K562 (cell line): ENCODE measurements around the gene KLK3. TPM values are rescaled to one million over a fixed set of nuclear protein-coding genes. Genes with fewer than 3 reads are reported as not detected.

Experiments used
- ATAC-seq: fragments of 200-7000 bp; cut with Tn5 transposase; 3 replicates; pipeline ENCODE4 v1.9.1; 2020; ENCODE audit warnings: moderate library complexity
- BruUV-seq: library from RNA; stranded (reverse); fragments of 400-500 nt; replicated peaks from 2 replicates; lab custom pipeline; 2021; lab: Mats Ljungman, UMichigan
- CTCF ChIA-PET: fragments of 300-600 bp; formaldehyde crosslinking; extraction: SDS; loops from one replicate; lab custom pipeline; 2021; ENCODE audit warnings: low intra/inter-chr PET ratio; lab: Yijun Ruan, JAX
- POLR2A ChIA-PET: fragments of 300-600, 350-650 bp; sonication (Branson Sonifier 250); formaldehyde crosslinking; extraction: SDS; loops from one replicate; lab custom pipeline; 2021; ENCODE audit warnings: antibody characterized with exemption, inconsistent platforms; lab: Yijun Ruan, JAX
- DNase-seq, 4 experiments: peaks; one replicate each; pipeline versions ENCODE4 v3.0.0 to v3.0.0-alpha.2; 2011 to 2018; ENCODE audit warnings: low spot score in 3 of 4, mixed read lengths in 3 of 4; ENCODE audit errors: extremely low read depth in 1 of 4
- FAIRE-seq: peaks from 2 replicates; lab custom pipeline; 2011; peaks lifted over from hg19 to GRCh38; lab: Jason Lieb, UNC
- H2AFZ ChIP-seq: 2 replicates; pipeline ENCODE4 v1.6.0; 2011; ENCODE audit warnings: low read depth, low read length, control low read depth, inconsistent platforms
- H3K27ac ChIP-seq: fragments of 200-600 bp; 3 replicates; pipeline ENCODE4 v1.8.0; 2011; ENCODE audit warnings: low read depth, mild to moderate bottlenecking, control low read depth, inconsistent platforms, low read length, moderate library complexity, mixed read lengths; ENCODE audit errors: extremely low read depth
- H3K27me3 ChIP-seq, 2 experiments: fragments of 300-600 bp in 1 of 2; 2 replicates in 1 of 2; 3 replicates in 1 of 2; pipeline versions ENCODE4 v1.6.0 to v1.8.0; 2011; ENCODE audit warnings: inconsistent platforms in 2 of 2, low read length in 2 of 2, mild to moderate bottlenecking in 1 of 2, mixed read lengths in 1 of 2, moderate library complexity in 1 of 2; ENCODE audit not compliant: control insufficient read depth in 2 of 2, insufficient read depth in 2 of 2
- H3K36me3 ChIP-seq: fragments of 300-600 bp; 3 replicates; pipeline ENCODE4 v1.8.0; 2011; ENCODE audit warnings: mild to moderate bottlenecking, low read length, inconsistent platforms; ENCODE audit not compliant: control insufficient read depth, insufficient read depth
- H3K4me1 ChIP-seq, 2 experiments: fragments of 200-600 bp in 1 of 2; replicated peaks in 1 of 2; 2 replicates in 1 of 2; 3 replicates in 1 of 2; pipeline versions ENCODE4 v1.5.1 to v1.8.0; 2011; ENCODE audit warnings: inconsistent platforms in 2 of 2, low read length in 2 of 2, mild to moderate bottlenecking in 1 of 2, mixed read lengths in 1 of 2, moderate library complexity in 1 of 2; ENCODE audit not compliant: control insufficient read depth in 2 of 2, insufficient read depth in 2 of 2
- H3K4me2 ChIP-seq: 2 replicates; pipeline ENCODE4 v1.6.1; 2011; ENCODE audit warnings: low read length, control low read depth, inconsistent platforms, mixed read lengths; ENCODE audit not compliant: insufficient read depth
- H3K4me3 ChIP-seq: fragments of 200-600 bp; sonication (generic), shearing (Covaris generic); 2 replicates; pipeline ENCODE4 v1.5.1; 2016; ENCODE audit warnings: control low read depth, inconsistent platforms
- H3K79me2 ChIP-seq: fragments of 200-600 bp; 3 replicates; pipeline ENCODE4 v1.8.0; 2011; ENCODE audit warnings: low read length, inconsistent platforms; ENCODE audit not compliant: control insufficient read depth, insufficient read depth
- H3K9ac ChIP-seq, 2 experiments: 2 replicates each; pipeline versions ENCODE4 v1.6.0 to v1.6.1; 2011; ENCODE audit warnings: low read depth in 2 of 2, low read length in 2 of 2, control low read depth in 1 of 2, inconsistent platforms in 1 of 2, mild to moderate bottlenecking in 1 of 2, mixed read lengths in 1 of 2; ENCODE audit not compliant: insufficient read depth in 1 of 2
- H3K9me1 ChIP-seq: one replicate; pipeline ENCODE4 v1.6.0; 2011; ENCODE audit warnings: inconsistent platforms, mild to moderate bottlenecking, low read length, moderate library complexity; ENCODE audit not compliant: control insufficient read depth, insufficient read depth
- H3K9me3 ChIP-seq: replicated peaks from 2 replicates; pipeline ENCODE4 v1.5.1; 2011; ENCODE audit warnings: low read depth, low read length, inconsistent platforms; ENCODE audit not compliant: control insufficient read depth, insufficient read depth
- H4K20me1 ChIP-seq: replicated peaks from 2 replicates; pipeline ENCODE4 v1.6.1; 2011; ENCODE audit warnings: low read length, inconsistent platforms, mixed read lengths; ENCODE audit not compliant: control insufficient read depth, insufficient read depth
- FOXK1 ChIP-seq: sonication (generic); formaldehyde crosslinking; IDR thresholded peaks from 2 replicates; pipeline ENCODE4 v1.8.0; 2022; ENCODE audit warnings: missing genetic modification reagents, mild to moderate bottlenecking, borderline replicate concordance
- HCFC1 ChIP-seq: IDR thresholded peaks from 2 replicates; pipeline ENCODE4 v1.6.1; 2012; ENCODE audit warnings: low read depth, low read length, improper control_type of control experiment
- MTA3 ChIP-seq: fragments of 450-650 bp; formaldehyde crosslinking; IDR thresholded peaks from 2 replicates; pipeline ENCODE4 v1.6.1; 2017; ENCODE audit warnings: mild to moderate bottlenecking, borderline replicate concordance
- NFYB ChIP-seq: IDR thresholded peaks from 2 replicates; pipeline ENCODE4 v1.6.1; 2011; ENCODE audit warnings: mild to moderate bottlenecking, moderate library complexity; ENCODE audit not compliant: insufficient read length; ENCODE audit errors: extremely low read depth
- RAD51 ChIP-seq: fragments of 450-650 bp; IDR thresholded peaks from 2 replicates; pipeline ENCODE4 v1.7.1; 2016; ENCODE audit warnings: low read depth, mild to moderate bottlenecking, borderline replicate concordance
- WGBS: fragments of 100-300 bp; shearing (Covaris generic); methylation state at CpG from one replicate; pipeline ENCODE4 v1.1.6; 2016; ENCODE audit warnings: low coverage, mixed read lengths; ENCODE audit not compliant: insufficient coverage; ENCODE audit errors: missing lambda C conversion rate; 5-methylcytosine and 5-hydroxymethylcytosine counted together
- in situ Hi-C: fragments of 300-500 bp; cut with MboI; formaldehyde crosslinking; loops from 4 replicates; pipeline ENCODE4 v1.15.0; 2018; ENCODE audit warnings: inconsistent platforms, mixed read lengths
- intact Hi-C: fragments of 100-400 bp; cut with micrococcal nuclease; formaldehyde crosslinking; loops from 2 replicates; pipeline ENCODE4 v1.14.2; 2022
- polyA plus RNA-seq, 8 experiments: library from polyadenylated mRNA; depleted of rRNA in 4 of 8; stranded (reverse) in 5 of 8; unstranded in 3 of 8; fragments of >200 nt; fragmentation: Nextera tagmentation in 2 of 8; fragmentation: Illumina TruSeq in 1 of 8; extraction: Ambion mirVana in 2 of 8; extraction: Trizol in 1 of 8; gene quantifications; 2 replicates each; pipeline versions ENCODE4 v1.2.1 to v1.2.3, GENCODE V29; 2011 to 2014; ENCODE audit warnings: inconsistent platforms in 1 of 8, missing spikeins in 1 of 8
- total RNA-seq, 7 experiments: library from RNA; depleted of rRNA in 6 of 7; stranded (reverse); fragments of >200 nt in 6 of 7; fragmentation: Illumina TruSeq in 2 of 7; extraction: Trizol in 2 of 7; gene quantifications; 2 replicates each; pipeline versions ENCODE4 v1.2.1 to v1.2.3, GENCODE V29; 2011 to 2021; ENCODE audit warnings: low replicate concordance in 1 of 7
- TF ChIP-seq, protein P1 (sequence below): fragments of 250-450 bp; sonication (Bioruptor Pico); IDR thresholded peaks from 2 replicates; pipeline ENCODE4 v1.4.0; 2020; ENCODE audit warnings: borderline replicate concordance
- TF ChIP-seq, protein P2 (sequence below): sonication (generic); formaldehyde crosslinking; IDR thresholded peaks from 2 replicates; pipeline ENCODE4 v1.5.0; 2020; ENCODE audit warnings: missing genetic modification reagents
- TF ChIP-seq, protein P3 (sequence below), 2 experiments: IDR thresholded peaks; 2 replicates each; pipeline ENCODE4 v1.6.1; 2012; ENCODE audit warnings: improper control_type of control experiment in 2 of 2, low read depth in 2 of 2, low read length in 2 of 2, borderline replicate concordance in 1 of 2

KLK3 gene
- total and polyA plus RNA-seq, 9 of the 15 experiments (the other 6 are each of a cell fraction or from before 2014, with no cell fraction given) = not detected

DNA sequence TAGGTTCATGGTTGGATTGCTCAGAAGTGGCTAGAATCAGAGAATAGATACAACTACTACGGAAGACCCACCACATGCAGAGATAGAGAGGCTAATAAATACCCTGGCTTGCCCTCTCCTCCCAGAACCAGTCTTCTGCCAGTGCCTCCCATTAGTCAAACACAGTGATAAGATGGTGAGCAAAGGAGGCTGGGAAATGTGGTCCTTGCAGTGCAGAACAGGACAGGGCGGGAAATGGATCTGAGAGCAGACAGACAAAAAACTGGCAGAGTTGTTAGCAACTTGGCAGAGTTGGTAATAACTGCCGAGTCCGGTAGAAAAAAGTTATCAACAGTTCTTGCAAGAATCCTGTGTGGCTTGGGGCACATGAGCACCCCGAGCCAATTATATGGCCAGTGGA lies 39.8 kb upstream of the KLK3 start:
- peaks cover 2% of the 10 kb centered on the region for H3K9me1 ChIP-seq
- H3K4me3 ChIP-seq = no peak overlapping the region
- ATAC-seq = no peak
- no peaks in the 10 kb centered on the region for H4K20me1 ChIP-seq
- DNase-seq = no peak
- 11% methylated on average over 5 of the region's 5 CpGs for WGBS
- FAIRE-seq = no peak
- no peak overlapping the region for H3K4me2 ChIP-seq
- H2AFZ ChIP-seq = peak overlapping the region; percentile 46
- peaks cover 14 to 31% of the 10 kb centered on the region in 2 experiments; a peak in 4 of 5 replicates for H3K4me1 ChIP-seq
- peaks cover 0 to 11% of the 10 kb centered on the region in 2 experiments; a peak in 2 of 5 replicates for H3K27me3 ChIP-seq
- H3K9ac ChIP-seq = no peak overlapping the region
- no peak overlapping the region for H3K27ac ChIP-seq
- ChIA-PET POLR2A (interaction anchor here (1.2 to 4.7 kb wide), 3 partner anchors 8 to 17 kb away, joined by 3 to 29 read pairs (median 5); no protein-coding TSS in a partner anchor), CTCF (interaction anchor here (0.5 kb wide), 1 partner anchor 280 kb away, joined by 3 read pairs; no protein-coding TSS in a partner anchor)
- H3K9me3 ChIP-seq = peaks cover 8% of the 10 kb centered on the region
- intact Hi-C loops = no loop called here
- BruUV-seq = no TSS peak
- no peaks in the 10 kb centered on the region for H3K36me3 ChIP-seq
- in situ Hi-C loops = no loop called here
- TF ChIP-seq, protein P1, sequence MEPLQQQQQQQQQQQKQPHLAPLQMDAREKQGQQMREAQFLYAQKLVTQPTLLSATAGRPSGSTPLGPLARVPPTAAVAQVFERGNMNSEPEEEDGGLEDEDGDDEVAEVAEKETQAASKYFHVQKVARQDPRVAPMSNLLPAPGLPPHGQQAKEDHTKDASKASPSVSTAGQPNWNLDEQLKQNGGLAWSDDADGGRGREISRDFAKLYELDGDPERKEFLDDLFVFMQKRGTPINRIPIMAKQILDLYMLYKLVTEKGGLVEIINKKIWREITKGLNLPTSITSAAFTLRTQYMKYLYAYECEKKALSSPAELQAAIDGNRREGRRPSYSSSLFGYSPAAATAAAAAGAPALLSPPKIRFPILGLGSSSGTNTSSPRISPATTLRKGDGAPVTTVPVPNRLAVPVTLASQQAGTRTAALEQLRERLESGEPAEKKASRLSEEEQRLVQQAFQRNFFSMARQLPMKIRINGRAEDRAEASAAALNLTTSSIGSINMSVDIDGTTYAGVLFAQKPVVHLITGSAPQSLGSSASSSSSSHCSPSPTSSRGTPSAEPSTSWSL = no peak
- peak; percentile 55; the same call in 1 of the 2 replicates for TF ChIP-seq HCFC1
- 0 out of 3 replicates have a peak, but pooled peaks cover 3% of the 10 kb centered on the region for H3K79me2 ChIP-seq

DNA sequence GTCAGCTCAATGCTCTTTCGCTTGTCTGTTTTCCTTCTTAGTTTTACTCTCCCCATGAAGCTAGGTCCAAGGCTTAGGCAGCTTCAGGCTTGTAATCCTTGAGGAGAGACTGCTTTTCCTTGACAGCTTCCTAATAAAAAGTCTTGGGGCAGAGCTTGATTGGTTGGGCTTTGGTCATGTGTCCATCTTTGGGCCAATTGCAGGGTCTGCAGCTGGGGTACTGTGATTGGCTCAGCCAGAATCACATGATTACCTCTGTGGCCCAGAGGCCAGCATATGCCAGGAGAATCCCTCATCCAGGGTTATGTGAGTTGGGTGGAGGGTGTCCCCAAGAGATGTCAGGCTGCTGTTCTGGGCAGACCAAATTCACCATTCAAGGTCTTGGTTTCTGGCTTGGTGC lies 39.3 kb upstream of the KLK3 start:
- H3K4me2 ChIP-seq = no peak overlapping the region
- POLR2A ChIA-PET = interaction anchor here (1.2 to 4.7 kb wide), 4 partner anchors 8 to 18 kb away, joined by 3 to 29 read pairs (median 4); no protein-coding TSS in a partner anchor
- WGBS = 70% methylated on average over 1 of the region's 1 CpG
- H3K36me3 ChIP-seq = no peaks in the 10 kb centered on the region
- peaks cover 0 to 11% of the 10 kb centered on the region in 2 experiments; a peak in 2 of 5 replicates for H3K27me3 ChIP-seq
- DNase-seq (peak in 1 of 4 experiments; percentile 68), ATAC-seq (no peak), FAIRE-seq (peak; percentile 6)
- 0 out of 3 replicates have a peak, but pooled peaks cover 6% of the 10 kb centered on the region for H3K79me2 ChIP-seq
- H3K4me3 ChIP-seq = no peak overlapping the region
- no TSS peak for BruUV-seq
- no peak overlapping the region for H3K9ac ChIP-seq
- intact Hi-C loops = no loop called here
- H3K27ac ChIP-seq = no peak overlapping the region
- in situ Hi-C loops = no loop called here
- CTCF ChIA-PET = no interaction called here
- H3K9me1 ChIP-seq = peaks cover 2% of the 10 kb centered on the region
- H3K4me1 ChIP-seq = peaks cover 19 to 37% of the 10 kb centered on the region in 2 experiments
- H3K9me3 ChIP-seq = peaks cover 8% of the 10 kb centered on the region
- H2AFZ ChIP-seq = peak overlapping the region; percentile 46
- H4K20me1 ChIP-seq = no peaks in the 10 kb centered on the region
- TF ChIP-seq NFYB (peak; percentile 61), RAD51 (peak; percentile 75), FOXK1 (CRISPR knock-in tag) (0 out of 2 replicates have a peak, but pooled peaks have one; percentile 46), MTA3 (no peak)
- TF ChIP-seq, protein P2, sequence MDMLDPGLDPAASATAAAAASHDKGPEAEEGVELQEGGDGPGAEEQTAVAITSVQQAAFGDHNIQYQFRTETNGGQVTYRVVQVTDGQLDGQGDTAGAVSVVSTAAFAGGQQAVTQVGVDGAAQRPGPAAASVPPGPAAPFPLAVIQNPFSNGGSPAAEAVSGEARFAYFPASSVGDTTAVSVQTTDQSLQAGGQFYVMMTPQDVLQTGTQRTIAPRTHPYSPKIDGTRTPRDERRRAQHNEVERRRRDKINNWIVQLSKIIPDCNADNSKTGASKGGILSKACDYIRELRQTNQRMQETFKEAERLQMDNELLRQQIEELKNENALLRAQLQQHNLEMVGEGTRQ (CRISPR knock-in tag) = peak; percentile 73
- TF ChIP-seq, protein P3, sequence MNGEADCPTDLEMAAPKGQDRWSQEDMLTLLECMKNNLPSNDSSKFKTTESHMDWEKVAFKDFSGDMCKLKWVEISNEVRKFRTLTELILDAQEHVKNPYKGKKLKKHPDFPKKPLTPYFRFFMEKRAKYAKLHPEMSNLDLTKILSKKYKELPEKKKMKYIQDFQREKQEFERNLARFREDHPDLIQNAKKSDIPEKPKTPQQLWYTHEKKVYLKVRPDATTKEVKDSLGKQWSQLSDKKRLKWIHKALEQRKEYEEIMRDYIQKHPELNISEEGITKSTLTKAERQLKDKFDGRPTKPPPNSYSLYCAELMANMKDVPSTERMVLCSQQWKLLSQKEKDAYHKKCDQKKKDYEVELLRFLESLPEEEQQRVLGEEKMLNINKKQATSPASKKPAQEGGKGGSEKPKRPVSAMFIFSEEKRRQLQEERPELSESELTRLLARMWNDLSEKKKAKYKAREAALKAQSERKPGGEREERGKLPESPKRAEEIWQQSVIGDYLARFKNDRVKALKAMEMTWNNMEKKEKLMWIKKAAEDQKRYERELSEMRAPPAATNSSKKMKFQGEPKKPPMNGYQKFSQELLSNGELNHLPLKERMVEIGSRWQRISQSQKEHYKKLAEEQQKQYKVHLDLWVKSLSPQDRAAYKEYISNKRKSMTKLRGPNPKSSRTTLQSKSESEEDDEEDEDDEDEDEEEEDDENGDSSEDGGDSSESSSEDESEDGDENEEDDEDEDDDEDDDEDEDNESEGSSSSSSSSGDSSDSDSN (IDR thresholded peaks at IDR 0.05; ENCODE audit: borderline replicate concordance in 1 of 2, low read depth in 2 of 2, low read length in 2 of 2) = no peak
